ENCODE results near the gene HOXA7. TPM values are rescaled to one million over a fixed set of nuclear protein-coding genes. Genes with fewer than 3 reads are reported as not detected.
A peak's percentile ranks its signal among the peaks of the same experiment; 100 is the strongest.

HOXA7 gene
- total and polyA plus RNA-seq, 7 donors: 4.7 to 23.9 (median 9.1) TPM

DNA sequence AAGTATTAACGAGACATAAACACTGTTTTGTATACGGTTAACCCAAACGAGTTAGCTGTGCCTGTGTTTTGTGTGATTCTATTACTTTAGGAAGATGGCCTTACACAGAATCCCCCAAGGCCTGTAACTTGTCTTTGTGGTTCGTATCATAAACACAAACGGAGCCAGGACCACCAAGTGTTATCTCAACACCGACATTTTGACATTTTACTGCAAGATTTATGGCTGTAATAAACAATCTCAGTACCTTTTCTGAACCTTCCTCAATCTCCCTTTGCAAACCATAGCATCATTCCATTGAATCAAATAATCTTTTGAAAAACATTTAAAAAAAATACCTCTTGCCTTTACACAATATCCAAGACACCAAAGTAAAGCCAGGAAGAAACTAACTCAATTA, 23.5 kb downstream of the HOXA7 start:
- peak overlapping the region; percentile 55 to 99 (median 92) for H3K27ac ChIP-seq
- H3K9me3 ChIP-seq: no peaks in the 10 kb centered on the region
- H3K27me3 ChIP-seq: no peaks in the 10 kb centered on the region
- no peak overlapping the region for H3K4me3 ChIP-seq
- H3K36me3 ChIP-seq: no peaks in the 10 kb centered on the region
- TF ChIP-seq POLR2A (IDR thresholded peaks at IDR 0.05): no peak
- no peak for TF ChIP-seq EP300 (IDR thresholded peaks at IDR 0.05)
- no peak for TF ChIP-seq POLR2AphosphoS5 (IDR thresholded peaks at IDR 0.05)
- TF ChIP-seq, protein P1, sequence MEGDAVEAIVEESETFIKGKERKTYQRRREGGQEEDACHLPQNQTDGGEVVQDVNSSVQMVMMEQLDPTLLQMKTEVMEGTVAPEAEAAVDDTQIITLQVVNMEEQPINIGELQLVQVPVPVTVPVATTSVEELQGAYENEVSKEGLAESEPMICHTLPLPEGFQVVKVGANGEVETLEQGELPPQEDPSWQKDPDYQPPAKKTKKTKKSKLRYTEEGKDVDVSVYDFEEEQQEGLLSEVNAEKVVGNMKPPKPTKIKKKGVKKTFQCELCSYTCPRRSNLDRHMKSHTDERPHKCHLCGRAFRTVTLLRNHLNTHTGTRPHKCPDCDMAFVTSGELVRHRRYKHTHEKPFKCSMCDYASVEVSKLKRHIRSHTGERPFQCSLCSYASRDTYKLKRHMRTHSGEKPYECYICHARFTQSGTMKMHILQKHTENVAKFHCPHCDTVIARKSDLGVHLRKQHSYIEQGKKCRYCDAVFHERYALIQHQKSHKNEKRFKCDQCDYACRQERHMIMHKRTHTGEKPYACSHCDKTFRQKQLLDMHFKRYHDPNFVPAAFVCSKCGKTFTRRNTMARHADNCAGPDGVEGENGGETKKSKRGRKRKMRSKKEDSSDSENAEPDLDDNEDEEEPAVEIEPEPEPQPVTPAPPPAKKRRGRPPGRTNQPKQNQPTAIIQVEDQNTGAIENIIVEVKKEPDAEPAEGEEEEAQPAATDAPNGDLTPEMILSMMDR (IDR thresholded peaks at IDR 0.05): no peak
- intact Hi-C loops (cut with DNase I): no loop called here
- peak; percentile 6 for DNase-seq
- peaks cover 0 to 88% (median 68%) of the 10 kb centered on the region in 4 donors for H3K4me1 ChIP-seq
- 11 to 53% methylated on average over 6 of the region's 6 CpGs for WGBS, 2 donors

DNA sequence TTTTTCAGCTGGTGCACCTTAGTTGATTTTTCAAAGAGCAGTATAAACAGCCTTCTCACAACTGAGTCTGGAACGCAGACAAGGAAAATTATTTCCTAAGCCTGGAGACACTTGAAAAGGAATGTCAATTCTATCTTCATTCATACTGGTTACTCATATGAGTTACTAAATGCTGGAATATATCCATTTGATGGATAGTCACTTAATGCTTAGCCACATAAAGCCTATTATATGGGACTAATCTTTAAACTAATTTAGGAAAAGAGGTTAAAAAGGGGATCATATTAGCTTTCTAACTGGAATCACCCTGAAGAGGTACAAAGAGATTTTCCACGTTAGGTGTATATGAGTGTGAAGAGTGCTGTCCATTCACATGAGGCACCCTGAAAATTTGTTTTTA, 24.3 kb downstream of the HOXA7 start:
- peaks cover 0 to 88% (median 72%) of the 10 kb centered on the region in 4 donors for H3K4me1 ChIP-seq
- H3K27me3 ChIP-seq: no peaks in the 10 kb centered on the region
- TF ChIP-seq, protein P1 (IDR thresholded peaks at IDR 0.05): no peak
- TF ChIP-seq POLR2A (IDR thresholded peaks at IDR 0.05): no peak
- no peak for TF ChIP-seq POLR2AphosphoS5 (IDR thresholded peaks at IDR 0.05)
- no peak for TF ChIP-seq EP300 (IDR thresholded peaks at IDR 0.05)
- WGBS, 2 donors: 28 to 69% methylated on average over 2 of the region's 2 CpGs
- intact Hi-C loops (cut with DNase I): no loop called here
- no peaks in the 10 kb centered on the region for H3K9me3 ChIP-seq
- no peak overlapping the region for H3K4me3 ChIP-seq
- peak overlapping the region in 3 of 4 donors; percentile 91 to 99 (median 93) for H3K27ac ChIP-seq
- no peaks in the 10 kb centered on the region for H3K36me3 ChIP-seq
- no peak for DNase-seq

DNA sequence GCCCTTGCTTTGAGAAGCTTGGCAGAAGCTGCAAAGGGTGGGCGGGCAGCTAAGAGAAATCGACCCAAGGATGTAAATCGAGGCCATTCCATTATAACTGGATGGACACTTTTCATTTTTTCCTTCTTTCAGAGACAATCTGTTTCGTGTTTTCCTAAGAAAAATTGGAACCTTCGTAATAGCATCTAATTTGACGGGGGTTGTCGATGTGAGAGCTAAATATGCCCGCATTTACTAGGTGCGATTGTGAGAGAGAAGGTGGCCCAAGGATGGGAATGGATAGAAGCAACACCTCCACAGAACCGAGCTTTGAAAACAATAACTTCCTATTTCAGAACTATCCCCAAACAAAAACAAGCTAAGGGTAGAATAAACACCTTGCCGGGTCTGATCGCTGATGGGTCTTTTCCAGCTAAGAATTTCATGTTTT, 25.1 kb downstream of the HOXA7 start:
- 13 to 50% methylated on average over 12 of the region's 12 CpGs for WGBS, 2 donors
- H3K4me3 ChIP-seq: peak overlapping the region; percentile 65 to 88 (median 80)
- H3K9me3 ChIP-seq: no peaks in the 10 kb centered on the region
- H3K4me1 ChIP-seq: peaks cover 0 to 88% (median 68%) of the 10 kb centered on the region in 4 donors
- no peak for TF ChIP-seq EP300 (IDR thresholded peaks at IDR 0.05)
- TF ChIP-seq POLR2A (IDR thresholded peaks at IDR 0.05): no peak
- TF ChIP-seq, protein P1 (IDR thresholded peaks at IDR 0.05): no peak
- no peak for TF ChIP-seq POLR2AphosphoS5 (IDR thresholded peaks at IDR 0.05)
- no peak for DNase-seq
- intact Hi-C loops (cut with DNase I): loop anchor here (2.0 kb wide), 1 partner anchor 33 kb away; no protein-coding TSS in a partner anchor
- H3K27ac ChIP-seq: peak overlapping the region; percentile 91 to 99 (median 94)
- no peaks in the 10 kb centered on the region for H3K27me3 ChIP-seq
- H3K36me3 ChIP-seq: no peaks in the 10 kb centered on the region

GRCh38 chr7:27130540-27131389, 25.7 kb downstream of the HOXA7 start, which contains the start of gene HOXA4:
TSS of gene HOXA4 (minus strand) at chr7:27130757. CDS start at chr7:27130733, 24 bp downstream.
- intact Hi-C loops (cut with DNase I): loop anchor here (2.0 kb wide), 1 partner anchor 32 kb away; no protein-coding TSS in a partner anchor
- H3K9me3 ChIP-seq: no peaks in the 10 kb centered on the region
- H3K27me3 ChIP-seq: no peaks in the 10 kb centered on the region
- H3K4me3 ChIP-seq: peak within 1 kb of the TSS; percentile 65 to 88 (median 80)
- 2 to 21% methylated on average over 67 of the region's 67 CpGs for WGBS, 2 donors
- H3K36me3 ChIP-seq: no peaks in the 10 kb centered on the region
- H3K4me1 ChIP-seq: peaks cover 0 to 84% (median 64%) of the 10 kb centered on the region in 4 donors
- TF ChIP-seq POLR2A (IDR thresholded peaks at IDR 0.05) (peak; percentile 61 to 72), EP300 (IDR thresholded peaks at IDR 0.05) (peak in 1 of 4 donors; percentile 18), POLR2AphosphoS5 (IDR thresholded peaks at IDR 0.05) (peak; percentile 89 to 98 (median 93))
- TF ChIP-seq, protein P1 (IDR thresholded peaks at IDR 0.05): no peak
- DNase-seq: peak; percentile 98
- peak within 1 kb of the TSS; percentile 91 to 99 (median 94) for H3K27ac ChIP-seq
